WTC11 (cell line): ENCODE results near the gene CDK10.

ENCODE experiments used
- ATF2 ChIP-seq: sonication (generic); formaldehyde crosslinking; IDR thresholded peaks from 2 replicates; pipeline ENCODE4 v1.8.1; 2022; ENCODE audit warnings: low read depth, missing genetic modification reagents, borderline replicate concordance
- CTCF ChIP-seq: fragments of 200-600 bp; IDR thresholded peaks from 2 replicates; pipeline ENCODE4 v1.8.0; 2022; ENCODE audit warnings: antibody characterized with exemption
- ZNF671 ChIP-seq: fragments of 250-450 bp; sonication (Bioruptor Pico); IDR thresholded peaks from 2 replicates; pipeline ENCODE4 v1.8.0; 2021; ENCODE audit warnings: mild to moderate bottlenecking

GRCh38 chr16:89720813-89721545, 34.5 kb downstream of the CDK10 start, which contains the start of the genes VPS9D1 and ZNF276:
- TF ChIP-seq CTCF: no peak
- TF ChIP-seq ZNF671 (CRISPR knock-in tag): peak; percentile 71; the same call in 1 of the 2 replicates
- TF ChIP-seq ATF2 (CRISPR knock-in tag): no peak
